ENCODE measurements around the gene MAGI2.

The MAGI2 gene

DNA sequence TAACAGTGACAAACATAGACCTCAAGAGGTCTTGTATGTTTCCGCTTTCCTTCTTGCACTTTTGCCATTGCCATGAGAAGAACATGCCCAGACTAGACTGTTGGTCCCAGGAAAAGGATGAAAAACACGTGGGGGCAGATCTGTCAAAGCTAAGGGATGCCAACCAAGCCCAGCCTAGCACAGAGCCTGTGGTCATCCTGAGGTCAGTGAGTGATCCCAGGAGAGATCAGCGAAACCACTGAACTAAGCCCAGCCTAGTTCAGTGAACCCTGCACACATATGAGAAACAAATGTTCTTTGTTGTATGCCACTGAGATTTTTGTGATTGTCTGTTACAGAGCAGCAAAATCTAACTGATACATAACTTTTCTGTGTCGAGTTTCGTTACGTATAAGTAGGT is 718.8 kb downstream of the MAGI2 start:
- DNase-seq (ENCODE audit: low read depth, low spot score), result no peak

DNA sequence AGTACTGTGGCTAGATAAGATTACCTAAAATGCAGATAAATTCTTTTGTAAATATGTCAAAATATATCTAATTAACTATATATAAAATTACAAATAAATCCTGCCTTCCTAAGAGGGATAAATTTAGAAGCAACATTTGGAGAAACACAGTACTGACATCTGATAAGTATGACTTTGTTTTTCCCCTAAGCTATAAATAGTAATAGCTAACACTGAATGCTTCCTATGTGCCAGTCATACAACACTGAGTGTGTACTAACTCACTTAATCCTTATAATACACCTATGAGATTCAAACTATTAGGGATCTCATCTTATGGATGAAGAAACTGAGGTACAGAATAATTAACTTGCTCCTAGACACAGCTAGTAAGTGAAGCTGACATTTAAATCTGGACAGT is 733.4 kb downstream of the MAGI2 start:
- DNase-seq (ENCODE audit: low read depth, low spot score), result no peak

DNA sequence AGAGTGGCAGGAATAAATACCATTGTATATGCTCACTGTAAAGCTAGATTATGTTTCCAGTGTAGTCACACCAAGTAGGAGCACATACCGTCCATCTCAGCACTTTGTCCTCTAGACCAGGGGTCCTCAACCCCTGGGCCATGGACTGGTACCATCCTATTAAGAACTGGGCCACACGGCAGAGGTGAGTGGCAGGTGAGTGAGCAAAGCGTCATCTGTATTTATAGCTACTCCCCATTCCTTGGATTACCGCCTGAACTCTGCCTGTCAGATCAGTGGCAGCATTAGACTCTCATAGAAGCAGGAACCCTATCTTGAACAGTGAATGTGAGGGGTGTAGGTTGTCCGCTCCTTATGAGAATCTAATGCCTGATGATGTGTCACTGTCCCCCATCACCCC is 735.3 kb downstream of the MAGI2 start:
- no peak for DNase-seq (ENCODE audit: low read depth, low spot score)

DNA sequence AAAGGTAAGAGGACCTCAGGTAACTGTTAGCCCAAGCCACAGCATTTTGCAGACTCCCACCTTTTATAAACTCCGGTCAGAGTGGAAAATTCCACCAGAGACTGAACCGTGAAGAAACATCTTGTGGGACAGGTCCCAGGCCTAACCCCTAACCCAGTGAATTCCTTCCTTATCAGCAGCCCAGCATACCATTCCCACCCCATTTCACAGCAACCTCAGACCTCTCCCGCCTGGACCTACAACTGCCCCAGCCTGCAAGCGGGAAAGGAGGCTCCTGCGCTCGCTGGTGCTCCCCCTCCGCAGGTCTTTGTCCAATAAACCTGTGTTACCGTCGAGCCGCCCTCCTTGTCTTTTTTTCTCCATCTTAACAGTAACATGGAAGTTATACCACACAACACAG is 736.6 kb downstream of the MAGI2 start:
- DNase-seq (ENCODE audit: low read depth, low spot score), result peak; percentile 75

DNA sequence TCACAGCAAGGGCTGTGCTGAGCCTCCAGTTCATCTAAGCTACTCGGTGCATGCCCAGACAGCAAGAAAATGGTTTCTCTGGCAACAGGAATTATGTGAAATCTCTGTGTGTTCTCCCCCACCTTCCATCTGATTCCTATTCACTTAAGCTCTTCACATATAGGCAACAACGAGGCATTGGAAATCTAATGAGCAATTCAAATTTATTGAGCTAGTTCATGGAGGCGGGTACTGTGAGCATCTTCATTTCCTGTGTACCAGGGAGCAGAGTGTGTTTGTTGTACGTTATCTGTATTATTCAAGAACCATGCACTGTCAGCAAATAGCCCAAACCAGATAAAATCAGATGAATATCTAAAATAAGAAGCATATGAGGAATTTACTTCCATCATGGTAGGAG is 739.1 kb downstream of the MAGI2 start:
- no peak for DNase-seq (ENCODE audit: low read depth, low spot score)

DNA sequence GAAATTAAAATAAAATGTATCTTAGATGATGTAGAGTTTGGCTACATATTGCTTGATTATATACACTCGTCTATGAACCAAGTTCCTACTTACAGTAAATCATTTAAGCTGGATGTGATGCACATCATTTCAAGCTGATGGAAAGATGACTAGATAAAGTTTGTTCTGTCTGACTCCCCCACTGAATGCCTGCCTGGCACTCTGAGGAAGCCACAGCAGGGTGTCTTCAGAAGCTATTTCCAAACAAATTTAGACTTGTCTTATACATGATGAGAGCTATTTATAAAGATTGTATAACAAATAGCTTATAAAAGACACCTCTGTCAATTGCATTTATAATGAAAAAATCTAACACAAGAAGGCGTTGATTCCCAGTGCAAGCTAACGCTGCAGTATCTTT is 741.4 kb downstream of the MAGI2 start:
- DNase-seq (ENCODE audit: low read depth, low spot score), result no peak

DNA sequence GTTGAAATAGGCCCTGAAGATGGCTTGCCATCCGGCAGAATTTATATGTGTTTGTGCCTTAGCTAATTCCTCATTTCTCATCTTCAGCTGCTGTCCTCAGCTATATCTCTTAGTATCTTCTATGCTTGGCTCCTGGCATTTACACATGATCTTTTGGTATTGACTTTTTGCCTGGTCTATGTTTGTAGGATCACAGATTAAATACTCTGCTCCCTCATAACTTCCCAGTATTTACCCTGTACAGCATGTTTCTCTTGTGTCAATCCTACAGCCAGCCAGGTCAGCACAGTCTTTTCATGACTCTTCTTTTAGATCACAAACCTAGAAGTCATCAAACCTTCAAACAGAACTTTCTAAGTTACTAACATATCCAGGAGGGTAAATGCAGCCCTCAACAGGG is 743.8 kb downstream of the MAGI2 start:
- DNase-seq (ENCODE audit: low read depth, low spot score), result no peak

DNA sequence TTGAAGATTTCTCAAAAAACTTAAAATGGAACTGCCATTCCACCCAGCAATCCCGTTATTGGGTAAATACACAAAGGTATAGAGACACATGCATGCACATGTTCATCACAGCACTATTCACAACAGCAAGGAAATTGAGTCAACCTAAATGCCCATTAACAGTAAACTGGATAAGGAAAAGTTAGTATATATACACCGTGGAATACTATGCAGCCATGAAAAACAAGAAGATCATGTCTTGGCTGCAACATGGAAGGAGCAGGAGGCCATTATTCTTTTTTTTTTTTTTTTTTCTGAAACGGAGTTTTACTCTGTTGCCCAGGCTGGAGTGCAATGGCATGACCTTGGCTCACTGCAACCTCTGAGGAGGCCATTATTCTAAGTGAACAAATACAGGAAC is 749.0 kb downstream of the MAGI2 start:
- no peak for DNase-seq (ENCODE audit: low read depth, low spot score)

DNA sequence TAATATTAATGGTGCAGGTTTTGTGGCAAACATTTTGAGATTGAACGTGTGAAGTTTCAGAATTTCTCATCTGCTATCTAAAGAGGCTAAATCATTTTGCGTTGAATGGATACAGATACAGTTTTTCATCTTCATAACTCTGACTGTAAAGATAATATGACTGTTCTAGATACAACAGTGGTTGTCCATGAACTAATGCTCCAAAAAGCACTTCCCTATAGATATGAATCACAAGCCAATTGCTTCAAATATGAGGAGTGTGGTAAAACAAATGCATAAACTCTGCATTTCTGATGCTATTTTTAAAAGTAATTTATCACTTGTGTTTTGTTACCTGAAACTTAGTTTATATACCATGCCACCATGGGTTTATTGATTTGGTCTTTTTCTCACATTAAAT is 750.1 kb downstream of the MAGI2 start:
- DNase-seq (ENCODE audit: low read depth, low spot score), result no peak

DNA sequence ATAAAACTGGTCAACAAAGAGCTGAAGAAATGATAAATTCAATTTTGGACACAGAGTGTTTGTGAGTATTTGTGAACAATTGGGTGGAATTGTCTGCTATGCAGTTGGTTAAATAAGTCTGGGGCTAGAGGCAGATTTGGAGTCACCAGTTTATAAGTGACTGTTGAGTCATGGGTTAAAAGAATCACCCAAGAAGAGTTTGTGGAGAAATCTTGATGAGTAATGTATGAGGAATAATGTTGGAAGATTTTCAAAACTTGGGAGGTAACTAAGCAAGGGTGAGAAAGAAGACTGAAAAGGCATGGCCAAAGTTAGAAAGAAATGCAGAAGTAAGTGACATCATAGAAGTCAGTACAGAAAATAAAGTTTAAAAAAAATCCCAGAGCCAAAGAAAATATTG is 750.7 kb downstream of the MAGI2 start:
- DNase-seq (ENCODE audit: low read depth, low spot score), result no peak

DNA sequence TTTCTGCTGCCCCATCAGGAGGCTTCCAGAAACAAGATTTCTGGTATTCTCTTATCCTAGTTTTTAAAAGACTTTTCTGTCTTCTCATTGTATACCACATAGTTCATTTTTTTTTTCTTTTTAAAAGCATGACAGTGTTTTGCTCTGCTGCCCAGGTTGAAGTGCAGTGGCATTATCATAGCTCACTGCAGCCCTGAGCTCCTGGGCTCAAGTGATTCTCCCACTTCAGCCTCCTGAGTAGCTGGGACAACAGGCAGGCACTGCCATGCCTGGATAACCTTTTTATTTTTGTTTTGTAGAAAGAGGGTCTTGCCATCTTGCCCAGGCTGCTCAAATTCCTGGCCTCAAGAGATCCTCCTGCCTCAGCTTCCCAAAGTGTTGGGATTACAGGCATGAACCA is 757.6 kb downstream of the MAGI2 start:
- no peak for DNase-seq (ENCODE audit: low read depth, low spot score)

DNA sequence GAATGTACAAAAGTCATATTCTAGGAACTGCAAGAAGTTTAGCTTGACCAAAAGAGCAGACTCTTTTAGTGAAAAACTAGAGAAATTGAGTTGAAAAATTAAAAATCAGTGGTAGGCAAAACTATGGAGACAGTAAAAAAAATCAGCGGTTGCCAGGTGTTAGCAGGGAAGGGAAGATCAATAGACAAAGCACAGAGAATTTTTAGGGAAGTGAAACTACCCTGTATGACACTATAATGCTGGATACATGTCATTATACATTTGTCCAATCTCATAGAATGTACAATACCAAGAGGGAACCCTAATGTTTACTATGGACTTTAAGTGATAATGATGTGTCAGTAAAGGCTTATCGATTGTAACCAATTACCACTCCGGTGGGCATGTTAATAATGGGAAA is 761.9 kb downstream of the MAGI2 start:
- no peak for DNase-seq (ENCODE audit: low read depth, low spot score)

DNA sequence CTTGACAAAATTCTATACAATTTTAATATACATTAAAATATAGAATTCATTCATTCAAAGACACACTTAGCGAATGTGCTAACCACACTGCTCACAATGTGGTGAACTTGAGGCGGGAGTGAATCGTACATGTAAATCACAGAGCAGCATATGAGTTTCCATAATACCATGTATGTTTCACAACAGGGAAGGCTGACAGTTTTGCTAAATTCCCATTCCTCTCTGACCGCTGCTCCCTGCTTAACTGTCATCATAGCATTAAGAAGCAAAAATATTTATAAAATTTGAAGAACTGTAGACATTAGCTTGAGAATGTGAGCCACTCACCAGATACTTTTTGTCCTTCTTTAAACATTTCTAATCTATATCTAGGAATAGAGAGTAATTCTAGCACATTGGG is 763.3 kb downstream of the MAGI2 start:
- DNase-seq (ENCODE audit: low read depth, low spot score), result no peak

DNA sequence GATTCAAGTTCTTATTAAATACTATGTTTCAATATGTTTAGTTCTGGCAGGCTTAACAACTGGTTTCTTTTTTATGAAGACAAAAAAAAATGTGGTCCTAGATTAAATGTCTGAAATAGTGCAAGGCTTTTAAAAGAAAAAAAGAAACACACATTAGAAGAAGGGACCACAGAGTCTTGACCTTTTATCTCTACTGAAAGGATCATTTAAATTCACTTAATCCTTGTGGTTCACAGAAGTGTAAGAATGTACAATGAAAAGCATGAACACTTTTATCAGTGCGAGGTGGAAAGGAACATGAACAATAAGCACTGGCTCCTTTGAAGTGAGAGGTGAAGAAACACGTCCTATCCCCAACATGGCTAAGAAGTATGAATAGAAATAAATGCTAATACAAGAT is 765.1 kb downstream of the MAGI2 start:
- DNase-seq (ENCODE audit: low read depth, low spot score), result no peak

DNA sequence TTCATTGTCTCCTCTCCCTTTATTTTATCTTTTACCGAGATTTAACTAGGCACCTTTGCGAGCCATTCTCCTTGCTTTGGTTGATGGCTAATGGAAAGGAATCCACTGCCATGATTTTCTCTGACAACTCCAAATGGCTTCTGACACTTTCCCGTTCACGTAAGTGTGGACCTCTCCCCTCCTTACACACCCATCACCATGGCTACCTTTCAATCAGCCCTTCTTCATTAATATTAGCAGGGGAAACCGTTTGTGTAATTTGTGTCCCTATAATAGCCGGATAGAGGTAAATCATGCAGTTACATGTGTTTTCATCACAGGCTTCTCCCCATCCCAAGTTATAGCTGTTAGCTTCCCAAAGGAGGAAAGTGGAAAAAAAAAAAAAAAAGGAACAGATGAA is 767.3 kb downstream of the MAGI2 start:
- no peak for DNase-seq (ENCODE audit: low read depth, low spot score)

DNA sequence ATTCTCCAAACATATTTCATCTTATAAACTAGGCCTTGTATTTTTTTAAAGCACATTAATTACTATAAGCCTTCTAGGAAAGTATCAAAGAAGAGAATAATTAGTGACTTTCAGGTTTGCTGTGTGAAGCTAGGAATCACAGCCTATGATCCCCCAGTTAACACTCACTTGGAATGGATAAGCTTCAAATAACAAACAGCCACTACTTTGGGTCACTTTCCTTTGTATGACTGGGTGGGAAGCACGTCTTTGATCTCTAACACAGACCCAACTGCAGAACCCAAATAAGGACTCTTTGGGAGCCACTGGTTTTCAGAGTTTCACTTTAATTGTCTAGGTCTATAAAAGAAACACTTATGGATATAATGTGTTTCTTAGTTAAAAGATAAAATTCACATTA is 769.3 kb downstream of the MAGI2 start:
- DNase-seq (ENCODE audit: low read depth, low spot score), result no peak

DNA sequence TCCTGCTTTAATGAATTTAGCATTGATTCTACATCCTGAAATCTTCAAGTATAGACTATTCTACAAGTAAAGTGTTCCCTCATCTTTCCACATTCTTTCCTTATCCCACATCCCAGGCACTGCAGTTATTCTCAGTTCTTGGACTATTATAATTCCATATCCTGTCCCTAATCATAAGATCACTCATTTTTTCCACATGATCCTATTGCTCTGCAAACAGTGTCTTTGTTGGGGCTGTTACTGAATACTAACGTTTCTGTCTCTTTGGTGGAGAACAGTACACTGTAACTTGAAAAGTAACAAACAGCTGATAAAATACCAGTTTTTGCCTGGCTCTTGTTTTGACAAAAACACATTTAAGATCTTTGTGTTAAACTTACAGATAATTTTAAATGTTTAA is 769.9 kb downstream of the MAGI2 start:
- no peak for DNase-seq (ENCODE audit: low read depth, low spot score)

DNA sequence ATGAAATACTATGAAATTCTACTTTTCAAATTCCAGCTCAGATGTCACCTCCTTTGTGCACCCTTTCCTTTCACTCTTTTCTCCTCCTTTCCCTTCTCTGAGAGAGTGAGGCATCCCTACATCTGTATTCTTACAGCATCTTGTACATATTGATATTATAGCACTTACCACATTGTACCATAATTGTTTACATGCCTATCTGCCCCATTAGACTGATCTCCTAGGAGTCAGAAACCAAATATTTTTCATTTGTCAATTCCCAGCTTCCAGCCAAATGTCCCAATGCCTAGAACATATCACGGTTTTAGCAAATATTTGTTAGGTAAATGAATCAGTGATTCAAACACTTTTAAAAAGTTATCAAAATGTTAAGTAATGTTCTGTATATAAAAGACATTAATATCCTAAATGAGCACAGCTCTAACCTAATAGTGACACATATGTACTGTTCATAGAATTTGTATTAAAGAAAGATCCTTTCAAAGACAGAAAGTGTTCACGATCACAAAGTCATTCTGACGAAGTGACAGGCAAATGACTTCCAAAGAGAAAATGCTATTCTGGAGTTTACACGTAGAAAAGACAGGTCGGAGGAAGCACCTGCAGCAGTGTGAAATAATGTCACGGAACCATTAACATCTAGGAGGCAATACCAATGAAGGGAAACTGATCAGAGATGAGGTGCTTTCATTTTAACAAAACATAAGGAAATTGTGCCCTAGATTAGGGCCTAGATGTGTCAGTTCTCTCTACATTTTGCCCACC is 774.2 kb downstream of the MAGI2 start:
- no peak for DNase-seq (ENCODE audit: low read depth, low spot score)

DNA sequence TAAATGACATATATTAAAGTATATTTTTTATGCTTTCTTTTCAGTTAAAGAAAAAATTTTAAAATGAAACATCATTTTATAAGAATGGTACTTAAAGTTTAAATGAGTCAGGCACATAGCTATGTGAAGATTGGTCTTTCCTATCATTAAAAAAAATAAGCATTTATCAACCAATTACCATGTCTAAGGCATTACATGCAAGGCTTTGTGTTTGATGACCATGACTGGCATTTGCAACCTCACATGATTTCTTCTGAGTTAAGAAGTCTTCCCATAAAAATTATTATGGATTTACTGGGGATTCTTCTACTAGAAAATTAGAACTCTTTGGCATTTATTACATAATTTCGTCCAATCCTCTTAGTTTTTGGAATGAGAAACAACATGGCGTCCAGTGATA is 776.1 kb downstream of the MAGI2 start:
- DNase-seq (ENCODE audit: low read depth, low spot score), result no peak

DNA sequence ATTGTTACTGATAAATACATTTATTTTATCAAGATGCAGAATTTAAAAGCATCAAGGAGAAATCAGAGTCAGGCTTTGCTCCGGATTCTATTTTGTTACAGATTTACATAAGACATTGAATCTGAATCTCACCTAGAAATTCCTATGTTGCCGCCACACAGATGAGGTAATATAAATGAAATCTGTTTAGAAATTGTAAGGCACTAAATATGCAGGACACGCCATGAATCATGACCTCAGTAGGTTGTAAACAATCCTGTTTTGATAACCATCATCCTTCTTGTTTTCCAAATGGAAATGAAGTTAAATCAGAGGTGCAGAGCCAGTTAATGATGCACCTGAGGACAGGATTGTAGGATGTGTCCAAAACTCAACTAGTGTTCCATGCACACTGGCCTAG is 778.0 kb downstream of the MAGI2 start:
- no peak for DNase-seq (ENCODE audit: low read depth, low spot score)

DNA sequence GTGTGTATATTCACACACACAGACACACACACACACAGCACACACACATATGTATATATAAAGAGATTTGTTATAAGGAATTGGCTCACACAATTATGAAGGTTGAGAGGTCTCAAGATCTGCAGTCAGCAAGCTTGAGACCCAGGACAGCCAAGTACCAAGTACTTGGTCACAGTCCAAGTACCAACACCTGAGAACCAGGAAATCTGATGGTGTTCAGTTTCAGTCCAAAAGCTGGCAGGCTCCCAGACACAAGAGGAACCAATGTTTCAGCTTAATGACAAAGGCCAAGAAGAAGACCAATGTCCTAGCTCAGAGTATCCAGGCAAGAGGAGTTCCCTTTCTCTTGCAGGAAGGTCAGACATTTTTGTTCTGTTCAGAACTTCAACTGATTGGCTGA is 780.2 kb downstream of the MAGI2 start:
- DNase-seq (ENCODE audit: low read depth, low spot score), result no peak

DNA sequence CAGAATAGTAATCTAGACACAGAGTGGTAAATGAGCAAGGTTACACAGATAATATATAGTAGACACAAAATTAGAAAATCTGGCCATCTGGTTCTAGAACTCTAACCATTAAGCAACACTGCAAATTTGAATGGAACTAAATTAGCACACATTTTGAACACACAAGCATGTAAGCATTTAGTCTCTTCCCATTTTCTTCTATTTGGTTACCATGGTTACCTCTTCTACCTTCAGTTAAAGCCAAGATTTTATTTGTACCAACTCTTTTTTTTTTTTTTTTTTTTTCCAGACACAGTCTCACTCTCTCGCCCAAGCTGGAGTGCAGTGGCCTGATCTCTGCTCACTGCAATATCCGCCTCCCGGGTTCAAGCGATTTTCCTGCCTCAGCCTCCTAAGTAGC is 790.5 kb downstream of the MAGI2 start:
- no peak for DNase-seq (ENCODE audit: low read depth, low spot score)

DNA sequence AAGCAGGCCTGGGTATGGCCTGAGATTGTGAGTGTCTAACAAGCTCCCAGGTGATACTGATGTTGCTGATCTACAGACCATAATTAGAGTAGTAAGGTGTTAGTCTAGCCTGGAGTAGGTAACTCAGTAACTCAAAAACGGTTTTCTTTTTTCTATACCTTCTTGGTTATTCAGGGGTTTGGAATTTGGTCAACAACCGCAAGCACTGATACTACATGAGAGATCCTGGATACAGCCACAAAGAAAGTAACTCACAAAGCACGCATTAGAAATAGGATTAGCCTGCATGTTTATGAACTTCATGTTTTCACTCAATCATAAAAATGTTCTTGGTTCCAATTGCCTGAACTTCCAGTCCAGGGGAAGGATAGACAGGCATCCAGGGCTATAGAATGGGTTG is 803.5 kb downstream of the MAGI2 start:
- DNase-seq (ENCODE audit: low read depth, low spot score), result no peak

DNA sequence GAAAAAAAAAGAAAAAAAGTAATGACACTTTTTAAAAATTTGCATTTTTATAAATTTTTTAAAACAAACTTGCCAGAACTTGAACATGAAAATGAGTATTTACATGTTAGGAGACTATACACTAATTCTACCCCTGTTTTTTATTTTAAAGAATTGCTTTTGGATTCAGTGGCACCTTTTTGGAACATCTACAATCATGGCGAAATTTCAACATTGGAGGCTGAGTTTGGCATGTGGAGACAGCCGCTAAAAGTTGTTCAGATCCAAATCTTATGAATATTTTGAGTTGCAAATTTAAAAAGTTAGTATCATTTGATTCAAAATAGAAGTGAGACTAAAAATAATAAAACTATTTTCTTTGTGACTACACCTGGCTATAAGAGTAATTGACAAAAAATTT is 804.2 kb downstream of the MAGI2 start:
- DNase-seq (ENCODE audit: low read depth, low spot score), result no peak
